ENCODE measurements around the gene INTS11. TPM values are rescaled to one million over a fixed set of nuclear protein-coding genes. Genes with fewer than 3 reads are reported as not detected.

The INTS11 gene
- total and polyA plus RNA-seq, 2 experiments from 2014 or later, result 102 to 161 TPM

DNA sequence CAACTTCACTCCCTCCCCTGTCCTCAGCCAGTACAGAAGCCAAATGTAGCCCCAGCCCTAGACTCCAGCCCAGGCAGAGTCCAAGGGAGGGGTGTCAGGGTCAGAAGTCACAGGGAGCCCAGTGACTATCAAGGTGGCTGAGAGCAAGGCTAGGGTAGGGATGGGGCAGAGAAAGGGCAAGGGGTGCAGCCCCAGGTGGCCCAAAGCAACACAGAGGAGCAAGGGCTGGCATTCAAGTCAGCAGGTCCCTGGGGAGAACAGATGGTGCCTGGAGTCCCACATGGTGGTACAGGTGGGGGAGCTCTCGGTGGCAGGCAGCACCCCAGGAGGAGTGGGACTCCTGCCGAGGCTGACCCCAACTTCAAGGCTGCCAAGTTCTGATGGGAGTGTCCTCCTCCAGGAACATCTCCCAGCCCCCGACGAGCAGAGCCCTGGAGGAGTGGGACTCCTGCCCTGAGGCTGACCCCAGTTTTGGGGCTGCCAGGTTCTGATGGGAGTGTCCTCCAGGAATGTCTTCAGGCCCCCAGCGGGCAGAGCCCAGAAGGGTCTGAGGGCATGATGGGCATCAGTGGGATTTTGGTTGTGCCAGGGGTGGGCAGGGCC lies 28.4 kb upstream of the INTS11 start:
- no peaks in the 10 kb centered on the region for H3K36me3 ChIP-seq (ENCODE audit: insufficient read depth)
- Mint-ChIP-seq H3K36me3 (ENCODE audit: low read depth) (no peaks in the 10 kb centered on the region), H3K27me3 (ENCODE audit: insufficient read depth, low read depth, poor library complexity) (peaks cover 34% of the 10 kb centered on the region), H3K4me1 (peaks cover 19% of the 10 kb centered on the region), H3K4me3 (peak overlapping the region; percentile 56; the same call in 2 of the 3 replicates), H3K9me3 (no peaks in the 10 kb centered on the region), H3K27ac (no peak overlapping the region)
- H3K27me3 ChIP-seq (ENCODE audit: insufficient read depth), result peaks cover 28% of the 10 kb centered on the region
- no peak for ATAC-seq
- peaks cover 25% of the 10 kb centered on the region for H3K4me1 ChIP-seq (ENCODE audit: insufficient read depth)
- H3F3A ChIP-seq (replicated peaks; ENCODE audit: low read depth), result peaks cover 25% of the 10 kb centered on the region
- no peaks in the 10 kb centered on the region; the same call in 1 of the 2 replicates for H4K20me1 ChIP-seq (replicated peaks; ENCODE audit: insufficient read depth)
- no peak overlapping the region for H3K27ac ChIP-seq (ENCODE audit: low read depth)
- no peak for DNase-seq (ENCODE audit: low spot score)
- H3K4me3 ChIP-seq, result peak overlapping the region; percentile 69
- no peaks in the 10 kb centered on the region for H3K79me2 ChIP-seq (replicated peaks; ENCODE audit: insufficient read depth)
- H2AFZ ChIP-seq, result no peak overlapping the region
- no peaks in the 10 kb centered on the region for H3K9me2 ChIP-seq (ENCODE audit: insufficient read depth)
- peak overlapping the region; percentile 90 for H3K4me2 ChIP-seq
- TF ChIP-seq, protein P1, sequence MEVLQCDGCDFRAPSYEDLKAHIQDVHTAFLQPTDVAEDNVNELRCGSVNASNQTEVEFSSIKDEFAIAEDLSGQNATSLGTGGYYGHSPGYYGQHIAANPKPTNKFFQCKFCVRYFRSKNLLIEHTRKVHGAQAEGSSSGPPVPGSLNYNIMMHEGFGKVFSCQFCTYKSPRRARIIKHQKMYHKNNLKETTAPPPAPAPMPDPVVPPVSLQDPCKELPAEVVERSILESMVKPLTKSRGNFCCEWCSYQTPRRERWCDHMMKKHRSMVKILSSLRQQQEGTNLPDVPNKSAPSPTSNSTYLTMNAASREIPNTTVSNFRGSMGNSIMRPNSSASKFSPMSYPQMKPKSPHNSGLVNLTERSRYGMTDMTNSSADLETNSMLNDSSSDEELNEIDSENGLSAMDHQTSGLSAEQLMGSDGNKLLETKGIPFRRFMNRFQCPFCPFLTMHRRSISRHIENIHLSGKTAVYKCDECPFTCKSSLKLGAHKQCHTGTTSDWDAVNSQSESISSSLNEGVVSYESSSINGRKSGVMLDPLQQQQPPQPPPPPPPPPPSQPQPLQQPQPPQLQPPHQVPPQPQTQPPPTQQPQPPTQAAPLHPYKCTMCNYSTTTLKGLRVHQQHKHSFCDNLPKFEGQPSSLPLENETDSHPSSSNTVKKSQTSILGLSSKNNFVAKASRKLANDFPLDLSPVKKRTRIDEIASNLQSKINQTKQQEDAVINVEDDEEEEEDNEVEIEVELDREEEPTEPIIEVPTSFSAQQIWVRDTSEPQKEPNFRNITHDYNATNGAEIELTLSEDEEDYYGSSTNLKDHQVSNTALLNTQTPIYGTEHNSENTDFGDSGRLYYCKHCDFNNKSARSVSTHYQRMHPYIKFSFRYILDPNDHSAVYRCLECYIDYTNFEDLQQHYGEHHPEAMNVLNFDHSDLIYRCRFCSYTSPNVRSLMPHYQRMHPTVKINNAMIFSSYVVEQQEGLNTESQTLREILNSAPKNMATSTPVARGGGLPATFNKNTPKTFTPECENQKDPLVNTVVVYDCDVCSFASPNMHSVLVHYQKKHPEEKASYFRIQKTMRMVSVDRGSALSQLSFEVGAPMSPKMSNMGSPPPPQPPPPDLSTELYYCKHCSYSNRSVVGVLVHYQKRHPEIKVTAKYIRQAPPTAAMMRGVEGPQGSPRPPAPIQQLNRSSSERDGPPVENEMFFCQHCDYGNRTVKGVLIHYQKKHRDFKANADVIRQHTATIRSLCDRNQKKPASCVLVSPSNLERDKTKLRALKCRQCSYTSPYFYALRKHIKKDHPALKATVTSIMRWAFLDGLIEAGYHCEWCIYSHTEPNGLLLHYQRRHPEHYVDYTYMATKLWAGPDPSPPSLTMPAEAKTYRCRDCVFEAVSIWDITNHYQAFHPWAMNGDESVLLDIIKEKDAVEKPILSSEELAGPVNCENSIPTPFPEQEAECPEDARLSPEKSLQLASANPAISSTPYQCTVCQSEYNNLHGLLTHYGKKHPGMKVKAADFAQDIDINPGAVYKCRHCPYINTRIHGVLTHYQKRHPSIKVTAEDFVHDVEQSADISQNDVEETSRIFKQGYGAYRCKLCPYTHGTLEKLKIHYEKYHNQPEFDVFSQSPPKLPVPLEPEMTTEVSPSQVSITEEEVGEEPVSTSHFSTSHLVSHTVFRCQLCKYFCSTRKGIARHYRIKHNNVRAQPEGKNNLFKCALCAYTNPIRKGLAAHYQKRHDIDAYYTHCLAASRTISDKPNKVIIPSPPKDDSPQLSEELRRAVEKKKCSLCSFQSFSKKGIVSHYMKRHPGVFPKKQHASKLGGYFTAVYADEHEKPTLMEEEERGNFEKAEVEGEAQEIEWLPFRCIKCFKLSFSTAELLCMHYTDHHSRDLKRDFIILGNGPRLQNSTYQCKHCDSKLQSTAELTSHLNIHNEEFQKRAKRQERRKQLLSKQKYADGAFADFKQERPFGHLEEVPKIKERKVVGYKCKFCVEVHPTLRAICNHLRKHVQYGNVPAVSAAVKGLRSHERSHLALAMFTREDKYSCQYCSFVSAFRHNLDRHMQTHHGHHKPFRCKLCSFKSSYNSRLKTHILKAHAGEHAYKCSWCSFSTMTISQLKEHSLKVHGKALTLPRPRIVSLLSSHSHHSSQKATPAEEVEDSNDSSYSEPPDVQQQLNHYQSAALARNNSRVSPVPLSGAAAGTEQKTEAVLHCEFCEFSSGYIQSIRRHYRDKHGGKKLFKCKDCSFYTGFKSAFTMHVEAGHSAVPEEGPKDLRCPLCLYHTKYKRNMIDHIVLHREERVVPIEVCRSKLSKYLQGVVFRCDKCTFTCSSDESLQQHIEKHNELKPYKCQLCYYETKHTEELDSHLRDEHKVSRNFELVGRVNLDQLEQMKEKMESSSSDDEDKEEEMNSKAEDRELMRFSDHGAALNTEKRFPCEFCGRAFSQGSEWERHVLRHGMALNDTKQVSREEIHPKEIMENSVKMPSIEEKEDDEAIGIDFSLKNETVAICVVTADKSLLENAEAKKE (CRISPR knock-in tag; IDR thresholded peaks at IDR 0.05), result no peak
- TF ChIP-seq POLR2AphosphoS5 (IDR thresholded peaks at IDR 0.05; ENCODE audit: low read depth) (peak; percentile 5; the same call in 1 of the 2 replicates), ZNF331 (CRISPR knock-in tag; IDR thresholded peaks at IDR 0.05; ENCODE audit: low read depth) (no peak), NANOG (IDR thresholded peaks at IDR 0.05; ENCODE audit: borderline replicate concordance) (no peak)

Measured in GM23338 (cell line).